ENCODE results near the gene COA5. TPM values are rescaled to one million over a fixed set of nuclear protein-coding genes. Genes with fewer than 3 reads are reported as not detected.

Gene COA5
- total RNA-seq, 1 donor from 2014 or later, result 29.6 TPM

DNA sequence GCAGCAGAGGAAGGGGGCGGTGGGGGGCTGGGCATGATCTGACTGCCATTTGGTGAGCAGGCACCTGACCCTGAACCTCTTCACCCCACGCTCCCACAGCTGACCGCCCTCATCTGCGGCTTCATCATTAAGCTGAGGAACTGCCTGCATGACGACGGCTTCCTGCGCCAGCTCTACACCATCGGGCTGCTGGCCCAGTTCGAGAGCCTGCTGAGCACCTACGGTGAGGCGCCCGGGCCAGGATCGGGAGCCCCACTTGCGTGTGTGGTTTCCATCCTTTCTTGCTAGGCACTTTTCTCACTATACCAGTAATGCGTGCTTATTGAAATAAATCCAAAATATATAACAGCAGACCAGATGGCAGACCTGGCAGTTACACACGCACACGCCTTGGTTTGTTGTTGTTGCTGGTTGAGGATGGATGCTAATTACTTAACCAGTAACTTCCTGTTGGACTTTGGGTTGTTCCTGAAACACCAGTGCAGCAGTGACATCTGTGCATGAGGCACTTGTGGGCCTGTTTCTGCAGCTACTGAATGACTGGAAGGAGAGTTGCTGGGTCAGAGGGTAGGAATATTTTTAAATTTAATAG, 43.7 kb downstream of the COA5 start:
- H3K27me3 Mint-ChIP-seq (ENCODE audit: unreplicated experiment), result peaks cover 10% of the 10 kb centered on the region
- no peaks in the 10 kb centered on the region for H3K9me3 Mint-ChIP-seq (ENCODE audit: unreplicated experiment)
- H3K27ac Mint-ChIP-seq (ENCODE audit: unreplicated experiment), result no peak overlapping the region
- no peak overlapping the region for H3K4me3 Mint-ChIP-seq (ENCODE audit: unreplicated experiment)
- H3K4me1 Mint-ChIP-seq (ENCODE audit: low read depth, unreplicated experiment), result no peaks in the 10 kb centered on the region
- TF ChIP-seq, protein P1, sequence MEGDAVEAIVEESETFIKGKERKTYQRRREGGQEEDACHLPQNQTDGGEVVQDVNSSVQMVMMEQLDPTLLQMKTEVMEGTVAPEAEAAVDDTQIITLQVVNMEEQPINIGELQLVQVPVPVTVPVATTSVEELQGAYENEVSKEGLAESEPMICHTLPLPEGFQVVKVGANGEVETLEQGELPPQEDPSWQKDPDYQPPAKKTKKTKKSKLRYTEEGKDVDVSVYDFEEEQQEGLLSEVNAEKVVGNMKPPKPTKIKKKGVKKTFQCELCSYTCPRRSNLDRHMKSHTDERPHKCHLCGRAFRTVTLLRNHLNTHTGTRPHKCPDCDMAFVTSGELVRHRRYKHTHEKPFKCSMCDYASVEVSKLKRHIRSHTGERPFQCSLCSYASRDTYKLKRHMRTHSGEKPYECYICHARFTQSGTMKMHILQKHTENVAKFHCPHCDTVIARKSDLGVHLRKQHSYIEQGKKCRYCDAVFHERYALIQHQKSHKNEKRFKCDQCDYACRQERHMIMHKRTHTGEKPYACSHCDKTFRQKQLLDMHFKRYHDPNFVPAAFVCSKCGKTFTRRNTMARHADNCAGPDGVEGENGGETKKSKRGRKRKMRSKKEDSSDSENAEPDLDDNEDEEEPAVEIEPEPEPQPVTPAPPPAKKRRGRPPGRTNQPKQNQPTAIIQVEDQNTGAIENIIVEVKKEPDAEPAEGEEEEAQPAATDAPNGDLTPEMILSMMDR (IDR thresholded peaks at IDR 0.05; ENCODE audit: partially characterized antibody, unreplicated experiment), result no peak
- peaks cover 8% of the 10 kb centered on the region for H3K36me3 Mint-ChIP-seq (ENCODE audit: unreplicated experiment)
- no peak for DNase-seq

DNA sequence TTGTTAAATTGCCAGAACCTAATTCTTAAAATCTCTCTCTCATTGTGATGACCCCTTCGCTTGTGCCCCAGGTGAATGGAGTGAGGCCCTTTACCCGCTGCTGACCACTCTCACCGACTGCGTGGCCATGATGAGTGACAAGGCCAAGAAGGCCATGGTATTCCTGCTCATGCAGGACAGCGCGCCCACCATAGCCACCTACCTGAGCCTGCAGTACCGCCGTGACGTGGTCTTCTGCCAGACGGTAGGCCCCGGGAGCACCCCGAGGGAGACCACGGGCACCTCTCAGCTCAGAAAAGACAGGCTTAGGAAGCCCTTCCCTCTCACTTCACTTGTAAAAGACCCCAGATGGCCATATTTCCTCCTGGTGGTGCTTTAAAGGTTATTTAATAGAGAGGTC, 44.9 kb downstream of the COA5 start:
- H3K36me3 Mint-ChIP-seq (ENCODE audit: unreplicated experiment), result peaks cover 7% of the 10 kb centered on the region
- no peak for DNase-seq
- peaks cover 8% of the 10 kb centered on the region for H3K27me3 Mint-ChIP-seq (ENCODE audit: unreplicated experiment)
- no peak overlapping the region for H3K4me3 Mint-ChIP-seq (ENCODE audit: unreplicated experiment)
- no peaks in the 10 kb centered on the region for H3K9me3 Mint-ChIP-seq (ENCODE audit: unreplicated experiment)
- H3K4me1 Mint-ChIP-seq (ENCODE audit: low read depth, unreplicated experiment), result no peaks in the 10 kb centered on the region
- no peak overlapping the region for H3K27ac Mint-ChIP-seq (ENCODE audit: unreplicated experiment)
- TF ChIP-seq, protein P1 (IDR thresholded peaks at IDR 0.05; ENCODE audit: partially characterized antibody, unreplicated experiment), result no peak

DNA sequence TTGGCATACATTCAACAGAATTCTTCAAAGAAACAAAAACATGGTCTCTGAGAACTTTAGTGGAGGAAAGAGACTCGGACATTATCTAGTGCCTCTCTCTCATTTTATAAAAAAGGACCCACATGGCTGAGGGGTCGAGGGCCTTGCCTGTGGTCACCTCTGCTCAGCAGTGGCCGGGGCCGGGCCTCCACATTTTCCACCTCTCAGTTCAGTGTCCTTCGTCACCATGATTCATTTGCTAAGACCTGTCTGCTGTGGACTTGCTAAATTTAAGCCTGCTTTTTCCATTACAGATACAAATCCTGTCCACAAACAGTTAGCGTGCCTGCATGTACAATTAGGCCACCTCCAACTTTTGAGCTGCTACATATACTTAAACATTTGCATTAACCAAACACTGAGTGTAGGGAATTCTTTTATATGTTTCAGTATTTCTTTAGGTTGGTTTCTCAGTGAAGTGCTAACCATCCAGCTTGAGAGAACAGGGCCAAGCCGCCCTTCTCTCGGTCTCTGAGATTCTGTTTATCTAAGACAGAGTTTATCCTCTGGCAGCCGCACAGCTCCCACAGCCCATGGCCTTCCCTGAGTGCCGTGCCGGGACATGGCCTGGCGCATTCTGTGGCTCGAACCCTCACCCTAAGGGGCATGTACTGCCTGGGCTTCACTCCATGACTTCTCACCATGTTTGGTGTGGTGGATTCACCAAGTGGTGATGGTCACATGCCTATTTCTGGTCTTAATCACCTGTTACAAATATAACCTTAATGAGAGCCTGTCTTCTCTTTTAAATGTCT, 46.2 kb downstream of the COA5 start:
- TF ChIP-seq, protein P1 (IDR thresholded peaks at IDR 0.05; ENCODE audit: partially characterized antibody, unreplicated experiment), result no peak
- H3K9me3 Mint-ChIP-seq (ENCODE audit: unreplicated experiment), result no peaks in the 10 kb centered on the region

DNA sequence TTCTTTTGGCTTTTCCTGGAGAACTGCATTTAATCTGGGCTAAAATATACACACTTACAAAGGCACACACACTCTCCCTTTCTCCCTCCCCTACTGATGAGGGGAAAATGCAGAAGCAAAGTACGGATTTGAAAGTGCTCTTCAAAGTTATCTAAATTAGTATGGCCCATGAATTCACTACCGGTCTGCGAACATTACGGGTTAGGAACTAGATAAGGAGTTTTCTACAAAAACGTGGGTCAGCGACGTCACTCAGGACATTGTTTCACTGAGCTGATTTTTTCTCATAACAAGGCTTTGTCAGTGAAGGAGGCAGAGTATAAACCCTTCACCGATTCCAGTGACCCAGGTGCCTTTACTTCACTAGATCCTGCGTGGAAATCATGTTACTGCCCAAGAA, 47.3 kb downstream of the COA5 start:
- no peak overlapping the region for H3K27ac Mint-ChIP-seq (ENCODE audit: unreplicated experiment)
- peaks cover 5% of the 10 kb centered on the region for H3K27me3 Mint-ChIP-seq (ENCODE audit: unreplicated experiment)
- DNase-seq, result no peak
- H3K4me3 Mint-ChIP-seq (ENCODE audit: unreplicated experiment), result no peak overlapping the region
- TF ChIP-seq, protein P1 (IDR thresholded peaks at IDR 0.05; ENCODE audit: partially characterized antibody, unreplicated experiment), result no peak
- H3K4me1 Mint-ChIP-seq (ENCODE audit: low read depth, unreplicated experiment), result no peaks in the 10 kb centered on the region
- no peaks in the 10 kb centered on the region for H3K36me3 Mint-ChIP-seq (ENCODE audit: unreplicated experiment)
- H3K9me3 Mint-ChIP-seq (ENCODE audit: unreplicated experiment), result no peaks in the 10 kb centered on the region

More for the DNA sequence above, 46.2 kb downstream of the COA5 start:
- H3K4me3 Mint-ChIP-seq (ENCODE audit: unreplicated experiment), result no peak overlapping the region
- H3K4me1 Mint-ChIP-seq (ENCODE audit: low read depth, unreplicated experiment), result no peaks in the 10 kb centered on the region
- peaks cover 4% of the 10 kb centered on the region for H3K36me3 Mint-ChIP-seq (ENCODE audit: unreplicated experiment)
- H3K27ac Mint-ChIP-seq (ENCODE audit: unreplicated experiment), result no peak overlapping the region
- H3K27me3 Mint-ChIP-seq (ENCODE audit: unreplicated experiment), result peaks cover 8% of the 10 kb centered on the region
- no peak for DNase-seq

DNA sequence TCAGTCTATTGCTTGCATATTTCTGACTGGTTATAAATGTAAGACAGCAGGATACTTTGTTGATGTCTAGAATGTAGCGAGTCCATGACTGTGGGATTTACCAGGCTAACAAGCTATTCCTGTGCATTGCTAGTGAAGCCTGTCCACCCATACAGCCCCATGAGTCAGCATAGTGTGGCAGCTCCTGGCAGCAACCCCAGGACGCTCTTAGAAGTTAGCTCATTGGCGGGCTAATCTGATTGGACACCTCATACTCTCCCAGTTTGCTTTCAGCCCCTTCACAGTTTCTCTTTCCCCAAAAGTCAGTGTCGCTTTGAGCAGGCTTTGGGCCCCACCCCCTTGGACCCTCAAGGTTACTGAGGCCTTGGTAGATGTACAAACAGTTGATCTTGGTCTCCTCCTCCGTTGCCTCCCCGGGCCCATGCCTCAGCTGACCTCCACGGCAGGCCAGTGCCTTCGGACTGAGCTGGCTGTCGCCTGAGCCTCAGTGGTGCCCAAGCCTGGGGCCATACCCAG, 48.0 kb downstream of the COA5 start:
- Mint-ChIP-seq H3K36me3 (ENCODE audit: unreplicated experiment) (peaks cover 1% of the 10 kb centered on the region), H3K4me1 (ENCODE audit: low read depth, unreplicated experiment) (no peaks in the 10 kb centered on the region), H3K27me3 (ENCODE audit: unreplicated experiment) (peaks cover 7% of the 10 kb centered on the region), H3K9me3 (ENCODE audit: unreplicated experiment) (no peaks in the 10 kb centered on the region), H3K27ac (ENCODE audit: unreplicated experiment) (no peak overlapping the region), H3K4me3 (ENCODE audit: unreplicated experiment) (no peak overlapping the region)
- TF ChIP-seq, protein P1 (IDR thresholded peaks at IDR 0.05; ENCODE audit: partially characterized antibody, unreplicated experiment), result no peak
- no peak for DNase-seq
